GM18868 (cell line): ENCODE measurements around the gene FGF14.
"Not testable (repeated sequence)": the region's sequence is repeated elsewhere in the genome, so short reads cannot be mapped to it uniquely, and the experiment has no call there.

Experiments used
- ATAC-seq: cut with Tn5 transposase; IDR thresholded peaks from one replicate; pipeline ENCODE4 v1.9.1; 2021; ENCODE audit warnings: mild to moderate bottlenecking, moderate library complexity; ENCODE audit not compliant: unreplicated experiment

The FGF14 gene

GRCh38 chr13:102139626-102140025 is 262.2 kb downstream of the FGF14 start:
- ATAC-seq: no peak

GRCh38 chr13:102138635-102139190 is 263.1 kb downstream of the FGF14 start:
- ATAC-seq: no peak

- not testable (repeated sequence) for ATAC-seq
Observed at GRCh38 chr13:102137904-102138303, 263.9 kb downstream of the FGF14 start.

GRCh38 chr13:102136735-102137296 is 265.0 kb downstream of the FGF14 start:
- no peak for ATAC-seq

GRCh38 chr13:102132777-102133295 is 269.0 kb downstream of the FGF14 start:
- ATAC-seq: no peak

- ATAC-seq: no peak
Observed at GRCh38 chr13:102131246-102131645, 270.6 kb downstream of the FGF14 start.

- peak; percentile 90 for ATAC-seq
Observed at GRCh38 chr13:102128216-102128810, 273.5 kb downstream of the FGF14 start.

GRCh38 chr13:102127153-102127552 is 274.7 kb downstream of the FGF14 start:
- no peak for ATAC-seq

GRCh38 chr13:102122147-102122546 is 279.7 kb downstream of the FGF14 start:
- no peak for ATAC-seq

GRCh38 chr13:102117175-102117831 is 284.5 kb downstream of the FGF14 start:
- ATAC-seq: no peak

- no peak for ATAC-seq
Observed at GRCh38 chr13:102103469-102103868, 298.4 kb downstream of the FGF14 start.

GRCh38 chr13:102100234-102100633 is 301.6 kb downstream of the FGF14 start:
- no peak for ATAC-seq

- no peak for ATAC-seq
Observed at GRCh38 chr13:102097708-102098107, 304.1 kb downstream of the FGF14 start.

- not testable (repeated sequence) for ATAC-seq
Observed at GRCh38 chr13:102093288-102093687, 308.6 kb downstream of the FGF14 start.

GRCh38 chr13:102091231-102091630 is 310.6 kb downstream of the FGF14 start:
- peak; percentile 56 for ATAC-seq

GRCh38 chr13:102090532-102090931 is 311.3 kb downstream of the FGF14 start:
- no peak for ATAC-seq

- no peak for ATAC-seq
Observed at GRCh38 chr13:102089722-102090121, 312.1 kb downstream of the FGF14 start.

GRCh38 chr13:102089177-102089576 is 312.7 kb downstream of the FGF14 start:
- no peak for ATAC-seq

GRCh38 chr13:102073251-102073650 is 328.6 kb downstream of the FGF14 start:
- ATAC-seq: no peak

- no peak for ATAC-seq
Observed at GRCh38 chr13:102071711-102072110, 330.1 kb downstream of the FGF14 start.

- ATAC-seq: not testable (repeated sequence)
Observed at GRCh38 chr13:102068323-102068722, 333.5 kb downstream of the FGF14 start.
